Measurements from ENCODE around the gene RHOBTB3.

The RHOBTB3 gene

GRCh38 chr5:95804736-95805539 lies 73.8 kb downstream of the RHOBTB3 start (continued):
- TF ChIP-seq TSHZ2 (CRISPR knock-in tag; IDR thresholded peaks at IDR 0.05) = no peak

- TF ChIP-seq ZFP30 (CRISPR knock-in tag; IDR thresholded peaks at IDR 0.05) = no peak
- no peak for TF ChIP-seq CSRNP3 (CRISPR knock-in tag; IDR thresholded peaks at IDR 0.05)
- TF ChIP-seq ESRRG (CRISPR knock-in tag; IDR thresholded peaks at IDR 0.05) = no peak
- TF ChIP-seq RARB (CRISPR knock-in tag; IDR thresholded peaks at IDR 0.05) = no peak
- no peak for TF ChIP-seq PATZ1 (CRISPR knock-in tag; IDR thresholded peaks at IDR 0.05; ENCODE audit: borderline replicate concordance)
- no peak for TF ChIP-seq ZFP3 (CRISPR knock-in tag; IDR thresholded peaks at IDR 0.05)
- no peak for ATAC-seq
These were observed 75.6 kb downstream of the RHOBTB3 start for GRCh38 chr5:95806687-95807086.

- no peak for ATAC-seq
- TF ChIP-seq PATZ1 (CRISPR knock-in tag; IDR thresholded peaks at IDR 0.05; ENCODE audit: borderline replicate concordance) (no peak), ZNF8 (CRISPR knock-in tag; IDR thresholded peaks at IDR 0.05) (no peak), ZC3H10 (CRISPR knock-in tag; IDR thresholded peaks at IDR 0.05) (no peak), TCF4 (CRISPR knock-in tag; IDR thresholded peaks at IDR 0.05; ENCODE audit: borderline replicate concordance) (no peak), POU6F1 (CRISPR knock-in tag; IDR thresholded peaks at IDR 0.05; ENCODE audit: borderline replicate concordance, low read depth) (no peak), OSR1 (CRISPR knock-in tag; IDR thresholded peaks at IDR 0.05) (no peak), CREB5 (CRISPR knock-in tag; IDR thresholded peaks at IDR 0.05; ENCODE audit: low read depth) (no peak), ESRRG (CRISPR knock-in tag; IDR thresholded peaks at IDR 0.05) (no peak), PPARA (CRISPR knock-in tag; IDR thresholded peaks at IDR 0.05; ENCODE audit: borderline replicate concordance) (no peak)
These were observed 77.0 kb downstream of the RHOBTB3 start for GRCh38 chr5:95808013-95808685.

All from SK-N-SH treated with all-trans-retinoic acid at 6 μM for 48 hours (cell line).